Measurements from ENCODE around the gene PREX1. TPM values are rescaled to one million over a fixed set of nuclear protein-coding genes. Genes with fewer than 3 reads are reported as not detected.
A peak's percentile ranks its signal among the peaks of the same experiment; 100 is the strongest.

The PREX1 gene
- total and polyA plus RNA-seq, 8 donors, result 1.5 to 13.2 (median 6.3) TPM

DNA sequence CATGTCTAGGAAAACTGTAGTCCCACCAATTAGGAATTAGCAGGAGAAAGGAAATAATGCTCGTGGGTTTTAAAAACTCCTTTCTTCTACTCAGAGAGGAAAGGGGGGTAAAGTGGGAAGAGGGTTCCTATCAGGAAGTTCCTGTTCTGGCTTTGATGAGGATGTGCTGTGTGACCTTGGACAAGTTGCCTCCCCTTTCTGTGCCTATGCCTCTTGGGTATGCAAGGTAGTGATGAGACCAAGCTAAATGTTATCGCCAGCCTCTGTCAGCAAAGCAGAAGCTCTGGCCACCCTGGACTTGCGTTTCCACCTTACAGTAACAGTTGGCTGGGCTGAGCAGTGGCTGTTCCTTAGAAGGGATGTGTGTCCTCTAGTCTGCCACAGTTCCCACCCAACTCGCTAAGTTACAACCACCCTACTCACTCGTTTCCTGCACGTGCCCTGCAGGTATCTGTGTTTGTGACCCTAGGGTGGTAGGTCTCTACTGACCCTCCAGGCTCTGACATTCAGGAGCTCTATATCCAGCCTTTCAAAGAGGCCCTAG lies 110.0 kb downstream of the PREX1 start:
- Histone ChIP-seq H3K9me3 (no peaks in the 10 kb centered on the region), H3K27ac (no peak overlapping the region), H3K4me1 (peaks cover 0 to 4% (median 3%) of the 10 kb centered on the region in 3 donors), H3K36me3 (no peaks in the 10 kb centered on the region), H3K27me3 (no peaks in the 10 kb centered on the region), H3K4me3 (no peak overlapping the region)
- FAIRE-seq (no peak), ATAC-seq (no peak), DNase-seq (peak in 1 of 6 donors; percentile 13)
- WGBS, 2 donors, result 74 to 82% methylated on average over 6 of the region's 6 CpGs
- intact Hi-C loops (cut with DNase I), result no loop called here
- TF ChIP-seq, protein P1, sequence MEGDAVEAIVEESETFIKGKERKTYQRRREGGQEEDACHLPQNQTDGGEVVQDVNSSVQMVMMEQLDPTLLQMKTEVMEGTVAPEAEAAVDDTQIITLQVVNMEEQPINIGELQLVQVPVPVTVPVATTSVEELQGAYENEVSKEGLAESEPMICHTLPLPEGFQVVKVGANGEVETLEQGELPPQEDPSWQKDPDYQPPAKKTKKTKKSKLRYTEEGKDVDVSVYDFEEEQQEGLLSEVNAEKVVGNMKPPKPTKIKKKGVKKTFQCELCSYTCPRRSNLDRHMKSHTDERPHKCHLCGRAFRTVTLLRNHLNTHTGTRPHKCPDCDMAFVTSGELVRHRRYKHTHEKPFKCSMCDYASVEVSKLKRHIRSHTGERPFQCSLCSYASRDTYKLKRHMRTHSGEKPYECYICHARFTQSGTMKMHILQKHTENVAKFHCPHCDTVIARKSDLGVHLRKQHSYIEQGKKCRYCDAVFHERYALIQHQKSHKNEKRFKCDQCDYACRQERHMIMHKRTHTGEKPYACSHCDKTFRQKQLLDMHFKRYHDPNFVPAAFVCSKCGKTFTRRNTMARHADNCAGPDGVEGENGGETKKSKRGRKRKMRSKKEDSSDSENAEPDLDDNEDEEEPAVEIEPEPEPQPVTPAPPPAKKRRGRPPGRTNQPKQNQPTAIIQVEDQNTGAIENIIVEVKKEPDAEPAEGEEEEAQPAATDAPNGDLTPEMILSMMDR (IDR thresholded peaks at IDR 0.05), result no peak

DNA sequence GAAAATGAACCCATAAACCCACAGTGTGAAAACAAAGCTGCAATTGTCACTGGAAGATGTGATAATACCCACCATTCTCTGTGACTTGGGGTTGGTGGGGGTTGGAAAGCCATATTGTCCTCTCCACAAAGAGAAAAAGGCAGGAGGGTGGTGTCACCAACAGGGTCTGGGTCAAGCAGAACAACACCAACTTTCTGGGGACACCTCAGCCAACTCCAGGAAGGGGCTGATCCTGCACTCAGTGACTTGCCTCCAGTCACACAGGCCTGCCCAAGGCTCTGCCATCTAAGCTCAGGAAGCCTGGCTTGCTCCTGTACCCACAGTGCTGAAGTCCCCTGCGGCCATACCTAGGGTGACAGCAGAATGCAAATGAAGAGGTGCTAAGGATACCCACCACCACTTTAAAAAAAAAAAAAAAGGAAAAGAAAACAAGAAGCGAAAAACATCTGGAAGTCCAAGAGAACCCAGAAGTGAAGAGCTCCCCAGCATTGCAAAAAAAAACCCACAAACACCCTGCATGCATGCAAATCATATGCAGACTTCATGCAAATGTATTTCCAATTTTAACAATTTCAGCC lies 110.6 kb downstream of the PREX1 start:
- DNase-seq (peak in 1 of 6 donors; percentile 32), FAIRE-seq (no peak), ATAC-seq (no peak)
- no peaks in the 10 kb centered on the region for H3K27me3 ChIP-seq
- no peak overlapping the region for H3K4me3 ChIP-seq
- no peaks in the 10 kb centered on the region for H3K9me3 ChIP-seq
- intact Hi-C loops (cut with DNase I), result no loop called here
- no peaks in the 10 kb centered on the region for H3K36me3 ChIP-seq
- TF ChIP-seq, protein P1 (IDR thresholded peaks at IDR 0.05), result no peak
- no peak overlapping the region for H3K27ac ChIP-seq
- no peaks in the 10 kb centered on the region for H3K4me1 ChIP-seq
- 82 to 90% methylated on average over 2 of the region's 2 CpGs for WGBS, 2 donors

DNA sequence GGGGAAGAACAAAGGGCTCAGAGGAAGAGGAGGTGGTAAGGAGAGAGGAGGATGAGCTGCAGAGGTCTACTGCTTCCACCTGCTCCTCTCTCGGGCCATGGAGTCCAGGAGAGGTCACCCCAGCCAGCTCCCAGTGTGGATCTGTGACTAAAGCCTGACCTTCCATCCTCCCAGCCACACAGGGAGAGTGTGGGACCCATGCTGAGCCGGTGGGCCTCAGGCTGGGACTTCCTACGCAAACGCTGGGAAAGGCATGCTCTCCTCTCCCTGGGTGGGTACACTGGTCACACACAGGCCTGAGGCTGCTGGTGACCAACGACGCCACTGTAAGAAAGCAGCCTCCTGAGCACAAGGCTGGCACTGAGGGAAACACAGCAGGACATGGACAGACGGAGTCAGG lies 111.3 kb downstream of the PREX1 start:
- no peaks in the 10 kb centered on the region for H3K36me3 ChIP-seq
- TF ChIP-seq, protein P1 (IDR thresholded peaks at IDR 0.05), result no peak
- 88 to 92% methylated on average over 7 of the region's 7 CpGs for WGBS, 2 donors
- intact Hi-C loops (cut with DNase I), result no loop called here
- H3K4me1 ChIP-seq, result no peaks in the 10 kb centered on the region
- H3K4me3 ChIP-seq, result no peak overlapping the region
- DNase-seq, result peak in 1 of 6 donors; percentile 36
- no peaks in the 10 kb centered on the region for H3K27me3 ChIP-seq
- no peaks in the 10 kb centered on the region for H3K9me3 ChIP-seq
- ATAC-seq, result no peak
- FAIRE-seq, result no peak
- H3K27ac ChIP-seq, result no peak overlapping the region

DNA sequence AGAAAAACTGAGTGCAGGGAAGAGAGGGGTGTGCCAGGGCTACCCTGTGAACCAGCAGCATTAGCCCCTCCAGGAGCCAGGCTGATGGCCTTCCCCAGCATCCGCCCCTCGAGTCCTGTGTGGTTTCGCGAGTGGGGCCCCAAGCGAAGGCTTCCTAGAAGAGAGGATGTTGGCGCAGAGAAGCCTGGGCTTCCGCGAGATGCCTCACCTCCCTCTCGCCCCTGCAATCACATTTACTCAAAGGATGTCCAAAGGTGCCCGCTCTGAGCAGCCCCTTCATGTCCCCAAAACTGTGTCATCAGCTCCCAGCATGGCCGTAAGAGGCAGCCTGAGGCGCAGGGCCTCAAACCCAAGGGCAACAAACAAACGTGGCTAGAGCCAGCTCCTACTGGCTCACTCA lies 111.7 kb downstream of the PREX1 start:
- Histone ChIP-seq H3K27ac (no peak overlapping the region), H3K36me3 (no peaks in the 10 kb centered on the region), H3K27me3 (no peaks in the 10 kb centered on the region), H3K9me3 (no peaks in the 10 kb centered on the region), H3K4me3 (no peak overlapping the region), H3K4me1 (no peaks in the 10 kb centered on the region)
- FAIRE-seq, result no peak
- intact Hi-C loops (cut with DNase I), result no loop called here
- WGBS, 2 donors, result 88 to 90% methylated on average over 13 of the region's 13 CpGs
- no peak for ATAC-seq
- DNase-seq, result peak in 1 of 6 donors; percentile 48
- TF ChIP-seq, protein P1 (IDR thresholded peaks at IDR 0.05), result no peak

DNA sequence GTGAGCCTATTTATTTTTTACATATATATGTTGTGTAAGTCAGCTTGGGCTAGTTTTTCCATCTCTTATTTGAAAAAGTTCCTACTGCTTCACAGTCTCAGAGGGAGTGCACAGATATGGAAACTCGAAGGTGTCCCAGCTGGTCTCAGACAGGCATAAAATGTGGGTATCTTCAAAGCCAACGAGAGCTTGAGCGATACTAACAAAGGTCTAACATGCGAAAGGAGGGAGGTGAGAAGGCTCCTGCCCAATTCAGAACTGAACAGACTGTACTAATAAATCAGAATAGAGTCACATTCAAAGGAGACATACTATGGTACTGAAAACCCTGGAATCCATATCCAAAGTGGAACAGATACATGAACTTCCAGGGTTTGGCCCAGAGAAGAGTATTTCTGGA lies 113.0 kb downstream of the PREX1 start:
- TF ChIP-seq, protein P1 (IDR thresholded peaks at IDR 0.05), result no peak
- Histone ChIP-seq H3K36me3 (no peaks in the 10 kb centered on the region), H3K4me3 (no peak overlapping the region), H3K9me3 (no peaks in the 10 kb centered on the region), H3K4me1 (no peaks in the 10 kb centered on the region), H3K27me3 (no peaks in the 10 kb centered on the region), H3K27ac (no peak overlapping the region)
- FAIRE-seq (no peak), DNase-seq (no peak), ATAC-seq (no peak)
- intact Hi-C loops (cut with DNase I), result no loop called here
- 92 to 93% methylated on average over 4 of the region's 4 CpGs for WGBS, 2 donors
